Measurements from ENCODE around the gene CASP8AP2. TPM values are rescaled to one million over a fixed set of nuclear protein-coding genes. Genes with fewer than 3 reads are reported as not detected.
"Not testable (repeated sequence)": the region's sequence is repeated elsewhere in the genome, so short reads cannot be mapped to it uniquely, and the experiment has no call there.

The CASP8AP2 gene
- total RNA-seq, 4 donors from 2014 or later = 14.1 to 22.0 (median 17.9) TPM

DNA sequence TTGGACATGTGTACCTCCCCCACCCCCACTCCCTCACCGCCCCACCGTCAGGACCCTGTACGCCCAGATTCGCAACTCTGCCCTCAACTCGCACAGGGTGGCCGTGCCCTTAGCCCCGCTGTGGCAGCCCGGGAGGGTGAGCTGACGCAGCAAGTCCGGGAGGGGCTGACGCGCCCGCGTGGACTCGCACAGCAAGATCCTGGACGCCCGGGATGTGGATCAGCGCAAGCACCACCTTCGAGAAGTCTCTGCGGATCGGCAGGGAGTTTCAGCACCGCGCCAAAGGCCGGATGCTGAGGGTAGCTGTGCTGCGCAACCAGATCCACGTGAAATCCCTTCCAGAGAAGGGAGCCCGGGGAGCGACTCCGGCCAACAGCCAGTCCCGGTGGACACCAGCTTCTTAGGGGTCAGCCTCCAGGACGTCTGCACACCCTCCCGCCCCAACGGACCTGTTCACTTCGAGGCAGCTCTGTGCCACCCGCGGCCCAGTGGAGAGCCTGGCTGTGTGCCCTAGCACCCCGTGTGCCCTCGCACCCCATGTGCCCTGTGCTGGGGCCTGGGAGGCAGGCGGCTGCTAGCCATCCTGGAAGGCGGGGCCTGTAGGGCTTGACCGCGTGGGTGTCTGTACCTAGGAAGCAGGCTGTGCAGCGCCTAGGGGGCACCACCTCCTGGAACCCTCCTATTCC, 57.9 kb downstream of the CASP8AP2 start:
- H3K4me1 ChIP-seq = peaks cover 0 to 7% (median 6%) of the 10 kb centered on the region in 4 donors
- H3K27me3 ChIP-seq = peaks cover 0 to 42% (median 2%) of the 10 kb centered on the region in 4 donors
- peak overlapping the region in 1 of 4 donors; percentile 5 for H3K4me3 ChIP-seq
- H3K36me3 ChIP-seq = no peaks in the 10 kb centered on the region
- no peak overlapping the region for H3K27ac ChIP-seq (replicated peaks in 1 of 4)
- no peak for DNase-seq (ENCODE audit: extremely low spot score)
- 42% methylated on average over 16 of the region's 43 CpGs for WGBS
- TF ChIP-seq, protein P1, sequence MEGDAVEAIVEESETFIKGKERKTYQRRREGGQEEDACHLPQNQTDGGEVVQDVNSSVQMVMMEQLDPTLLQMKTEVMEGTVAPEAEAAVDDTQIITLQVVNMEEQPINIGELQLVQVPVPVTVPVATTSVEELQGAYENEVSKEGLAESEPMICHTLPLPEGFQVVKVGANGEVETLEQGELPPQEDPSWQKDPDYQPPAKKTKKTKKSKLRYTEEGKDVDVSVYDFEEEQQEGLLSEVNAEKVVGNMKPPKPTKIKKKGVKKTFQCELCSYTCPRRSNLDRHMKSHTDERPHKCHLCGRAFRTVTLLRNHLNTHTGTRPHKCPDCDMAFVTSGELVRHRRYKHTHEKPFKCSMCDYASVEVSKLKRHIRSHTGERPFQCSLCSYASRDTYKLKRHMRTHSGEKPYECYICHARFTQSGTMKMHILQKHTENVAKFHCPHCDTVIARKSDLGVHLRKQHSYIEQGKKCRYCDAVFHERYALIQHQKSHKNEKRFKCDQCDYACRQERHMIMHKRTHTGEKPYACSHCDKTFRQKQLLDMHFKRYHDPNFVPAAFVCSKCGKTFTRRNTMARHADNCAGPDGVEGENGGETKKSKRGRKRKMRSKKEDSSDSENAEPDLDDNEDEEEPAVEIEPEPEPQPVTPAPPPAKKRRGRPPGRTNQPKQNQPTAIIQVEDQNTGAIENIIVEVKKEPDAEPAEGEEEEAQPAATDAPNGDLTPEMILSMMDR (IDR thresholded peaks at IDR 0.05) = no peak
- TF ChIP-seq EP300 (IDR thresholded peaks at IDR 0.05) (no peak), POLR2AphosphoS5 (IDR thresholded peaks at IDR 0.05) (no peak), POLR2A (IDR thresholded peaks at IDR 0.05; ENCODE audit: low read depth) (no peak)
- intact Hi-C loops (cut with DNase I) = no loop called here
- H3K9me3 ChIP-seq = no peaks in the 10 kb centered on the region

DNA sequence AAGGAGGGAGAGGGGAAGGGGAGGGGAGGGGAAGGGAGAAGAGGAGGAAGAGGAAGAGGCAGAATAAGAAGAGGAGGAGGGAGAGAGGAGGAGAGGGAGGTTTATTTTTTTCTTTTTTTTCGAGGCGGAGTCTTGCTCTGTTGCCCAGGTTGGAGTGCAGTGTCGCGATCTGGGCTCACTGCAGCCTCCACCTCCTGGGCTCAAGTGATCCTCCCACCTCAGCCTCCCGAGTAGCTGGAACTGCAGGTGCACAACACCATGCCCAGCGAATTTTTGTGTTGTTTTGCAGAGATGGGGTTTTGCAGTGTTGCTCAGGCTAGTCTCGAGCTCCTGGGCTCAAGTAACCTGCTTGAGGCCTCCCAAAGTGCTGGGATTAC, 58.4 kb downstream of the CASP8AP2 start:
- TF ChIP-seq POLR2AphosphoS5 (IDR thresholded peaks at IDR 0.05) = no peak
- TF ChIP-seq, protein P1 (IDR thresholded peaks at IDR 0.05) = no peak
- TF ChIP-seq EP300 (IDR thresholded peaks at IDR 0.05) = no peak
- TF ChIP-seq POLR2A (IDR thresholded peaks at IDR 0.05; ENCODE audit: low read depth) = no peak
- intact Hi-C loops (cut with DNase I) = no loop called here
- Histone ChIP-seq H3K36me3 (no peaks in the 10 kb centered on the region), H3K27me3 (peaks cover 0 to 48% (median 2%) of the 10 kb centered on the region in 4 donors), H3K4me3 (peak overlapping the region in 1 of 4 donors; percentile 5), H3K9me3 (no peaks in the 10 kb centered on the region), H3K27ac (replicated peaks in 1 of 4) (no peak overlapping the region), H3K4me1 (peaks cover 0 to 7% (median 6%) of the 10 kb centered on the region in 4 donors)
- WGBS = 88% methylated on average over 7 of the region's 7 CpGs
- no peak for DNase-seq (ENCODE audit: extremely low spot score)

- Histone ChIP-seq H3K36me3 (no peaks in the 10 kb centered on the region), H3K9me3 (no peaks in the 10 kb centered on the region), H3K27ac (replicated peaks in 1 of 4) (no peak overlapping the region), H3K4me1 (peaks cover 0 to 7% (median 6%) of the 10 kb centered on the region in 4 donors), H3K27me3 (peaks cover 0 to 55% (median 2%) of the 10 kb centered on the region in 4 donors), H3K4me3 (no peak overlapping the region)
- TF ChIP-seq EP300 (IDR thresholded peaks at IDR 0.05) = no peak
- DNase-seq (ENCODE audit: extremely low spot score) = no peak
- 82% methylated on average over 3 of the region's 3 CpGs for WGBS
- intact Hi-C loops (cut with DNase I) = no loop called here
Measured at GRCh38 chr6:89888871-89889270, 59.2 kb downstream of the CASP8AP2 start.

DNA sequence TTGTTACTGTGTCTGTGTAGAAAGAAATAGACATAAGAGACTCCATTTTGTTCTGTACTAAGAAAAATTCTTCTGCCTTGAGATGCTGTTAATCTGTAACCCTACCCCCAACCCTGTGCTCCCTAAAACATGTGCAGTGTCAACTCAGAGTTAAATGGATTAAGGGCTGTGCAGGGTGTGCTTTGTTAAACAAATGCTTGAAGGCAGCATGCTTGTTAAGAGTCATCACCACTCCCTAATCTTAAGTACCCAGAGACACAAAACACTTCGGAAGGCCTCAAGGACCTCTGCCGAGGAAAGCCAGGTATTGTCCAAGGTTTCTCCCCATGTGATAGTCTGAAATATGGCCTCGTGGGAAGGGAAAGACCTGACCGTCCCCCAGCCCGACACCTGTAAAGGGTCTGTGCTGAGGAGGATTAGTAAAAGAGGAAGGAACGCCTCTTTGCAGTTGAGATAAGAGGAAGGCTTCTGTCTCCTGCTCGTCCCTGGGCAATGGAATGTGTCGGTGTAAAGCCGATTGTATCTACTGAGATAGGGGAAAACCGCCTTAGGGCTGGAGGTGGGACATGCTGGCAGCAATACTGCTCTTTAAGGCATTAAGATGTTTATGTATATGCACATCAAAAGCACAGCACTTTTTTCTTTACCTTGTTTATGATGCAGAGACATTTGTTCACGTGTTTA, 61.3 kb downstream of the CASP8AP2 start:
- H3K9me3 ChIP-seq; H3K27ac ChIP-seq (replicated peaks in 1 of 4); H3K4me1 ChIP-seq; intact Hi-C loops (cut with DNase I); H3K4me3 ChIP-seq; DNase-seq (ENCODE audit: extremely low spot score); H3K36me3 ChIP-seq: not testable (repeated sequence)
- WGBS = 12% methylated on average over 11 of the region's 11 CpGs
- peaks cover 0 to 74% (median 2%) of the 10 kb centered on the region in 4 donors for H3K27me3 ChIP-seq

DNA sequence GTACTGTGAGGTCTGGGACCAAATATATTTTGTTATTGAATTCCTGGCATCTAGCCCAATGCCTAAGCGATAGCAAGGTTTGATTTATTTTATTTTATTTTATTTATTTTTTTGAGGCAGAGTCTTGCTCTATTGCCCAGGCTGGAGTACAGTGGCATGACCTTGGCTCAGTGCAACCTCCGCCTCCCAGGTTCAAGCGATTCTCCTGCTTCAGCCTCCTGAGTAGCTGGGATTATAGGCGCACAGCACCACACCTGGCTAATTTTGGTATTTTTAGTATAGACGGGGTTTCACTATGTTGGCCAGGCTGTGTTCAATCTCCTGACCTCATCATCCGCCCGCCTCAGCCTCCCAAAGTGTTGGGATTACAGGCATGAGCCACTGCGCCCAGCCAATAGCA, 62.9 kb downstream of the CASP8AP2 start:
- H3K4me1 ChIP-seq; H3K9me3 ChIP-seq; intact Hi-C loops (cut with DNase I); DNase-seq (ENCODE audit: extremely low spot score); H3K27ac ChIP-seq (replicated peaks in 1 of 4); H3K4me3 ChIP-seq; H3K36me3 ChIP-seq: not testable (repeated sequence)
- WGBS = 88% methylated on average over 8 of the region's 8 CpGs
- H3K27me3 ChIP-seq = peaks cover 0 to 62% (median 2%) of the 10 kb centered on the region in 4 donors

DNA sequence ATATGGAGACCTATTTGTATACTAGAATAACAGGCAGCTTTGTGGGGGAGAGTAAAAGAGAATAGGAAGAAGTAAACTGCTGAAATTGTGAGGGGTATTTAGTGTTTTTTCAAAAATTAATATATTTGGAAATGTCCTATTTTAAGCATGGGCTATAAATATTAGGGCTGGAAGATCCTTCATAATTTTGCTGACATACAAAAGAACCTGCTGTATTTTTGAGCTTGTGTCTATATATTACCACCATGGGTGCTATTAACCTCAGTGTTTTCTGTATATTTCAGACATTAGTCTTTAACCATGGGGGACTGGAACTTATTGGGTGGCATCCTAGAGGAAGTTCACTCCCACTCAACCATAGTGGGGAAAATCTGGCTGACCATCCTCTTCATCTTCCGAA, 64.5 kb downstream of the CASP8AP2 start, which contains the start of gene GJA10:
TSS of gene GJA10 (plus strand) at position 301 of the 400 bp plus-strand sequence. CDS start at position 301, 0 bp downstream.
- Histone ChIP-seq H3K36me3 (no peaks in the 10 kb centered on the region), H3K9me3 (no peaks in the 10 kb centered on the region), H3K27me3 (peaks cover 0 to 49% (median 0%) of the 10 kb centered on the region in 4 donors), H3K4me3 (no peak within 1 kb of the TSS), H3K4me1 (no peaks in the 10 kb centered on the region), H3K27ac (replicated peaks in 1 of 4) (no peak within 1 kb of the TSS)
- no peak for DNase-seq (ENCODE audit: extremely low spot score)
- 100% methylated on average over 1 of the region's 1 CpG for WGBS
- intact Hi-C loops (cut with DNase I) = no loop called here
- no peak for TF ChIP-seq EP300 (IDR thresholded peaks at IDR 0.05)
- TF ChIP-seq, protein P1 (IDR thresholded peaks at IDR 0.05) = no peak

Measured in esophagus muscularis mucosa (tissue), 4 donors.